PC-9 (cell line): ENCODE results near the gene PYCR2. TPM values are rescaled to one million over a fixed set of nuclear protein-coding genes. Genes with fewer than 3 reads are reported as not detected.

Experiments
- BruUV-seq: library from RNA; stranded (reverse); fragments of 400-500 nt; replicated peaks from 2 replicates; lab custom pipeline; 2021; lab: Mats Ljungman, UMichigan
- CTCF ChIA-PET: fragments of 300-600 bp; sonication (Branson Sonifier 250); formaldehyde crosslinking; loops from one replicate; lab custom pipeline; 2022; ENCODE audit warnings: antibody characterized with exemption; lab: Charles Lee
- POLR2A ChIA-PET: fragments of 300-600 bp; sonication (Branson Sonifier 250); formaldehyde crosslinking; loops from one replicate; lab custom pipeline; 2022; ENCODE audit warnings: antibody characterized with exemption; ENCODE audit not compliant: unreplicated experiment; lab: Charles Lee
- DNase-seq, 2 experiments: peaks; one replicate each; pipeline versions ENCODE4 v3.0.0 to v3.0.0-alpha.2; 2015 to 2022; ENCODE audit warnings: mixed read lengths in 1 of 2
- H2AFZ ChIP-seq: fragments of 200-600 bp; sonication (generic); 2 replicates; pipeline ENCODE4 v1.8.1; 2017; ENCODE audit warnings: antibody characterized with exemption
- H3F3A ChIP-seq: fragments of 200-600 bp; sonication (generic); 2 replicates; pipeline ENCODE4 v1.8.1; 2017; ENCODE audit warnings: antibody characterized with exemption, mild to moderate bottlenecking, low read depth; ENCODE audit not compliant: insufficient read depth
- H3K27ac ChIP-seq: fragments of 200-600 bp; sonication (generic); 2 replicates; pipeline ENCODE4 v1.6.1; 2016; ENCODE audit warnings: mixed run types
- H3K27me3 ChIP-seq: fragments of 200-600 bp; sonication (generic); 2 replicates; pipeline ENCODE4 v1.6.1; 2016; ENCODE audit warnings: low read depth, mixed run types; ENCODE audit not compliant: insufficient read depth
- H3K36me3 ChIP-seq: fragments of 200-600 bp; sonication (generic); 2 replicates; pipeline ENCODE4 v1.6.1; 2016; ENCODE audit warnings: low read depth, mixed run types
- H3K4me1 ChIP-seq: fragments of 200-600 bp; sonication (generic); replicated peaks from 2 replicates; pipeline ENCODE4 v1.6.1; 2016; ENCODE audit warnings: mixed run types; ENCODE audit not compliant: insufficient read depth
- H3K4me2 ChIP-seq: fragments of 200-600 bp; sonication (generic); 2 replicates; pipeline ENCODE4 v1.6.1; 2017; ENCODE audit warnings: mixed run types
- H3K4me3 ChIP-seq: fragments of 200-600 bp; sonication (generic); 2 replicates; pipeline ENCODE4 v1.6.1; 2016; ENCODE audit warnings: mixed run types
- H3K79me2 ChIP-seq: fragments of 200-600 bp; sonication (generic); 2 replicates; pipeline ENCODE4 v1.6.1; 2017; ENCODE audit warnings: low read depth, mixed run types
- H3K9me2 ChIP-seq: fragments of 200-600 bp; sonication (generic); 2 replicates; pipeline ENCODE4 v1.8.1; 2017; ENCODE audit warnings: mild to moderate bottlenecking; ENCODE audit not compliant: insufficient read depth
- H3K9me3 ChIP-seq: fragments of 200-600 bp; sonication (generic); 2 replicates; pipeline ENCODE4 v1.8.1; 2016; ENCODE audit warnings: low read depth; ENCODE audit not compliant: insufficient read depth
- H4K20me1 ChIP-seq: fragments of 200-600 bp; sonication (generic); 2 replicates; pipeline ENCODE4 v1.8.1; 2017; ENCODE audit not compliant: insufficient read depth
- EZH2 ChIP-seq: fragments of 200-600 bp; sonication (generic); IDR thresholded peaks from 2 replicates; pipeline ENCODE4 v1.8.0; 2017; ENCODE audit warnings: antibody characterized with exemption, low read depth
- intact Hi-C: fragments of 100-400 bp; cut with micrococcal nuclease; formaldehyde crosslinking; loops from one replicate; pipeline ENCODE4 v1.10.0; 2022; ENCODE audit not compliant: unreplicated experiment
- microRNA-seq: library from miRNA; unstranded; fragments of <30 nt; microRNA quantifications from one replicate; pipeline ENCODE4 v1.2.0, GENCODE V29; 2021; ENCODE audit warnings: borderline number of aligned reads, borderline replicate concordance
- total RNA-seq: library from RNA; stranded (reverse); gene quantifications from 2 replicates; pipeline ENCODE4 v1.2.3, GENCODE V29; 2021
- TF ChIP-seq, protein P1 (sequence below): fragments of 200-600 bp; sonication (generic); conservative IDR thresholded peaks from 2 replicates; pipeline ENCODE4 v1.6.1; 2017; ENCODE audit warnings: mixed run types, antibody characterized with exemption, mild to moderate bottlenecking, moderate library complexity

The PYCR2 gene
- total RNA-seq, 1 experiment from 2014 or later, result 100 TPM

DNA sequence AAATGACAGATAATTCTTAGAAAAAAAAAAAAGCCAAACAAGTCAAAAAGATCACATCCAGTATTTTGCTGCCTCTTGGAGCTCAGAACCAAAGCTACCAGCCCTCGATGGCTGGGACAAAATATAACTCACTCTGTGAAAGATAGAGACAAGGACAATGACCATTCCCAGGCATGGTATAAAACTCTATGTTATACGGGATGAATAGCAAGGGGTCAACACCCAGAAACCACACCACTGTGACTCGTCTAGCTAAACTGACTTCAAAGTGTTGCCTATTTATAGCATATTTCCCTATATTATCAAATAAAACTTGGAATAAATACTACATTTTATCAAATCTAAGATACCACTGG, 52.0 kb downstream of the PYCR2 start:
- Histone ChIP-seq H3K4me3 (no peak overlapping the region), H3F3A (peaks cover 58% of the 10 kb centered on the region), H3K27ac (peak overlapping the region; percentile 36), H3K36me3 (peaks cover 32% of the 10 kb centered on the region), H4K20me1 (no peaks in the 10 kb centered on the region), H3K27me3 (no peaks in the 10 kb centered on the region), H2AFZ (no peak overlapping the region), H3K9me3 (no peaks in the 10 kb centered on the region), H3K4me1 (peaks cover 65% of the 10 kb centered on the region), H3K4me2 (peak overlapping the region; percentile 31), H3K79me2 (peaks cover 22% of the 10 kb centered on the region), H3K9me2 (no peaks in the 10 kb centered on the region)
- ChIA-PET POLR2A (no interaction called here), CTCF (interaction anchor here (0.6 kb wide), 1 partner anchor 8 kb away, joined by 3 read pairs; no protein-coding TSS in a partner anchor)
- no peak for TF ChIP-seq EZH2
- TF ChIP-seq, protein P1, sequence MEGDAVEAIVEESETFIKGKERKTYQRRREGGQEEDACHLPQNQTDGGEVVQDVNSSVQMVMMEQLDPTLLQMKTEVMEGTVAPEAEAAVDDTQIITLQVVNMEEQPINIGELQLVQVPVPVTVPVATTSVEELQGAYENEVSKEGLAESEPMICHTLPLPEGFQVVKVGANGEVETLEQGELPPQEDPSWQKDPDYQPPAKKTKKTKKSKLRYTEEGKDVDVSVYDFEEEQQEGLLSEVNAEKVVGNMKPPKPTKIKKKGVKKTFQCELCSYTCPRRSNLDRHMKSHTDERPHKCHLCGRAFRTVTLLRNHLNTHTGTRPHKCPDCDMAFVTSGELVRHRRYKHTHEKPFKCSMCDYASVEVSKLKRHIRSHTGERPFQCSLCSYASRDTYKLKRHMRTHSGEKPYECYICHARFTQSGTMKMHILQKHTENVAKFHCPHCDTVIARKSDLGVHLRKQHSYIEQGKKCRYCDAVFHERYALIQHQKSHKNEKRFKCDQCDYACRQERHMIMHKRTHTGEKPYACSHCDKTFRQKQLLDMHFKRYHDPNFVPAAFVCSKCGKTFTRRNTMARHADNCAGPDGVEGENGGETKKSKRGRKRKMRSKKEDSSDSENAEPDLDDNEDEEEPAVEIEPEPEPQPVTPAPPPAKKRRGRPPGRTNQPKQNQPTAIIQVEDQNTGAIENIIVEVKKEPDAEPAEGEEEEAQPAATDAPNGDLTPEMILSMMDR, result no peak
- no TSS peak for BruUV-seq
- intact Hi-C loops, result no loop called here
- no peak for DNase-seq

DNA sequence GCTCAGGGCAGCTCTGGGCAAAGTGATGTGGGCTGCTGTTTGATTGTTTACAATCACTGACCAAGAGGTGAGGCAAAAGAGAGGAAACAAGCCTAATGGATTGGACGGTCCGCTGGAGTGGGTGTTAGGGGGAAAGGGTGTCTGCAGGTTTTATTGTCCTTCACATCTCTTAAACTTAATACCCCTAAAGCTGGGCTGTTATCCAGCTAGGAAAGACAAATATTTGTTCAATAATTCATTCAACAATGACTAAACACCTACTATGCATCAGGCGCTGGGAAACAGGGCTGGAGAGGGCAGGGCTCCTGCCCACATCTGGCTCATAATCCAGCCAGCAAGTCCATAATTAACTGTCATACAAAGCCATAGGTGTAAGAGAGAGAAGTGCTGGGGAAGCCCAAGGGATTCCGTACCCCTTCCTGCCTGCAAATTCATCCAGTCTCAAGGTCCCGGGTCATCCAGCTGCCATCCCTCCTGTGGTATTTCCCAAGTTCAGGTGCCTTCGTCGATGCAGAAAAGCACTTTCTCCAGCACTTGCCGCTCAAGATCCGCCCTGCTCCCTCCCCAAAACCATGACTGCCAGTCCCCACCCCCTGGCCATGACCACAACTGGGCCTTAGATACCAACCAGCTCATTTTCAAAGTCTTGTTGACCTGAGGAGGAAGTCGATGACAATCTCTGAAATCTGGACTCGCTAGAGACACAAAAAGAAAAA, 52.5 kb downstream of the PYCR2 start:
- H3K27me3 ChIP-seq, result no peaks in the 10 kb centered on the region
- ChIA-PET CTCF (interaction anchor here (0.6 kb wide), 1 partner anchor 9 kb away, joined by 3 read pairs; no protein-coding TSS in a partner anchor), POLR2A (no interaction called here)
- H3K36me3 ChIP-seq, result peaks cover 28% of the 10 kb centered on the region
- peak overlapping the region; percentile 36 for H3K27ac ChIP-seq
- H3K4me3 ChIP-seq, result no peak overlapping the region
- H3K9me3 ChIP-seq, result no peaks in the 10 kb centered on the region
- H3F3A ChIP-seq, result peaks cover 52% of the 10 kb centered on the region
- peaks cover 18% of the 10 kb centered on the region for H3K79me2 ChIP-seq
- H3K4me2 ChIP-seq, result peak overlapping the region; percentile 31
- H2AFZ ChIP-seq, result no peak overlapping the region
- intact Hi-C loops, result no loop called here
- H3K9me2 ChIP-seq, result no peaks in the 10 kb centered on the region
- BruUV-seq, result no TSS peak
- H4K20me1 ChIP-seq, result no peaks in the 10 kb centered on the region
- DNase-seq, result peak in 1 of 2 experiments; percentile 75
- TF ChIP-seq, protein P1, result no peak
- TF ChIP-seq EZH2, result no peak
- peaks cover 59% of the 10 kb centered on the region for H3K4me1 ChIP-seq

DNA sequence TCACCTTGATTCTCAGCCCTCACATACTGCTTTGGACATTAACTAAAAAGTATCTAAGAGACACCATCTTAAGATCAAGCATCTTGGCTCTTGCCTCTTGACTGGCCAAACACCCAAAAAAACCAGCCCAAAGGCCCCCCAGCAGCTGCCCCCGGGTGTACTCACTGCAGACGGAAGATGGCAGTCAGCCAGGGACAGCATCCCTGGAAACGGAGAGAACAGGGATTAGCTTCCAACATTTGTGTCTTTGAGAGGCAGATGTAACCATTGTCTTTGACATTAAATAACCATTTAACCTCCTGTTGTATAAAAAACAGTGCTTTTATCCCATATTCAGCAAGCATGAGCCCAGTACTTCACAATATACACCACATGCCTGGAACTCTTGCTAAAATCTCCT, 53.1 kb downstream of the PYCR2 start:
- Histone ChIP-seq H3K4me1 (peaks cover 53% of the 10 kb centered on the region), H3K9me3 (no peaks in the 10 kb centered on the region), H3K27ac (peak overlapping the region; percentile 36), H3F3A (peaks cover 46% of the 10 kb centered on the region), H3K4me3 (no peak overlapping the region), H3K4me2 (0 out of 2 replicates have a peak overlapping the region, but pooled peaks have one; percentile 31), H3K36me3 (peaks cover 33% of the 10 kb centered on the region), H3K79me2 (peaks cover 18% of the 10 kb centered on the region), H3K27me3 (no peaks in the 10 kb centered on the region), H2AFZ (no peak overlapping the region), H3K9me2 (no peaks in the 10 kb centered on the region), H4K20me1 (no peaks in the 10 kb centered on the region)
- no TSS peak for BruUV-seq
- CTCF ChIA-PET, result no interaction called here
- POLR2A ChIA-PET, result no interaction called here
- TF ChIP-seq, protein P1, result no peak
- TF ChIP-seq EZH2, result no peak
- no peak for DNase-seq
- intact Hi-C loops, result no loop called here

Small RNA genes within 50 kb of the gene (microRNA-seq; reads per million reads assigned to microRNA genes)
- gene MIR6741, result 8.1 reads per million, percentile 9 among the genes with 10 or more reads in this experiment

Other genes with a start within 250 kb of the PYCR2 start
- 291 and 406 TPM in 2 replicates for gene SRP9, start 146.4 kb downstream of the PYCR2 start, total RNA-seq
- gene EPHX1, start 114.1 kb downstream of the PYCR2 start, total RNA-seq, result 288 and 313 TPM in 2 replicates
- 115 and 126 TPM in 2 replicates for gene TMEM63A, start 41.9 kb downstream of the PYCR2 start, total RNA-seq
- not detected in 2 replicates for gene LEFTY1, start 35.1 kb downstream of the PYCR2 start, total RNA-seq
- not detected in 2 replicates for gene LEFTY2, start 17.0 kb upstream of the PYCR2 start, total RNA-seq
- gene SDE2, start 75.1 kb upstream of the PYCR2 start, total RNA-seq, result 16.0 and 17.3 TPM in 2 replicates
- gene H3-3A, start 138.5 kb upstream of the PYCR2 start, total RNA-seq, result 404 and 584 TPM in 2 replicates